ENCODE data around the gene C22orf15.

GRCh38 chr22:23787600-23787896 lies 24.8 kb downstream of the C22orf15 start:
- TF ChIP-seq CTCF (conservative IDR thresholded peaks at IDR 0.05) = no peak
- TF ChIP-seq EZH2 (IDR thresholded peaks at IDR 0.05; ENCODE audit: low read depth) = no peak
